HL-60 (cell line): ENCODE measurements around the gene BMPER.

Experiments
- DNase-seq, 2 experiments: peaks; one replicate each; pipeline ENCODE4 v3.0.0-alpha.2; 2010 to 2020; ENCODE audit warnings: low read depth in 1 of 2, low spot score in 1 of 2
- H3K27ac ChIP-seq: fragments of 250-450 bp; sonication (Bioruptor Pico); replicated peaks from 2 replicates; pipeline ENCODE4 v1.5.1; 2020; ENCODE audit warnings: mild to moderate bottlenecking, moderate library complexity
- H3K27me3 ChIP-seq: fragments of 250-450 bp; sonication (Bioruptor Pico); 2 replicates; pipeline ENCODE4 v1.5.1; 2021; ENCODE audit warnings: mild to moderate bottlenecking, moderate library complexity; ENCODE audit not compliant: insufficient read depth, poor library complexity, severe bottlenecking
- H3K4me3 ChIP-seq: replicated peaks from 2 replicates; pipeline ENCODE4 v1.5.1; 2011; ENCODE audit warnings: mild to moderate bottlenecking, control low read depth, low read length; ENCODE audit not compliant: insufficient read depth
- GABPA ChIP-seq: IDR thresholded peaks from 2 replicates; pipeline ENCODE4 v1.6.1; 2012; ENCODE audit warnings: low read depth
- POLR2AphosphoS5 ChIP-seq: IDR thresholded peaks from 2 replicates; pipeline ENCODE4 v1.6.1; 2012; ENCODE audit warnings: low read depth
- SPI1 ChIP-seq: IDR thresholded peaks from 2 replicates; pipeline ENCODE4 v1.6.1; 2012; ENCODE audit warnings: low read depth, mild to moderate bottlenecking, borderline replicate concordance
- TF ChIP-seq, protein P1 (sequence below): IDR thresholded peaks from 2 replicates; pipeline ENCODE4 v1.6.1; 2012; ENCODE audit warnings: low read depth; ENCODE audit not compliant: insufficient replicate concordance
- TF ChIP-seq, protein P2 (sequence below): IDR thresholded peaks from one replicate; pipeline ENCODE4 v1.5.1; 2011; ENCODE audit warnings: low read length, control low read depth, inconsistent platforms; ENCODE audit not compliant: insufficient read depth

BMPER gene

DNA sequence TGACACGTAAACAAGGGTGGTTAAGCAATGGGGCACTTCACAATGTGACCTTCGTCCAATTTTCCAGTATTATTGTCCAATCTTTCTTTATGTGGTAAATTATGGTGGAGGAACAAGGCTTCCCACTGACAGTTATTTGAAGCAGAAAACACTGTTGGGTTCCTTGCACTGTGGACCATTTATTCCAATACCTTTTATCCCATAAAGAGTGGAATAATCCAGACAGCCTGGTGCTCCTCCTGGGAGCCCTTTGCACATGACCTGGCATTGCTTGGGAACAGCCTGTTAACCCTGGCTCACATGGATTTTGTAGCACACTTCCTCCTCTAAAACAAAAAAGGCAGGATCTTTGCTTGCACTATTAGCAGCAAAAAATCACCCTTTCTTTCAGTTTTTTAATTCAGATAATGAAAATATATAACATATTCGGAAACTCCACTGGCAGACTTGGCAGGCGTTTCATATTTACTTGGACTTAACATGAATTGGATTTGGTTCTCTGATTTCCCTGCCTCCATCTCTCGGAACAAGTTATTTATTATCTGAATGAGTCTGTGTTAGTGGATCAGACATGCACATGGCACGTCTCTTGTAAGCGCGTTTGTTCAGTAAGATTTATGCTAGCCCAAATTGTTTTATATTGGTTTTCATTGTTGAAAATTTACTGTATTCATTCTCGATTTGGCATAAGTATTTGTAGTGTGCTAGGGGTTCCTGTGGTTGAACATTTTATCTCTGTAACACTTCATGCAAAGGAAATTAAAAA is 59.3 kb downstream of the BMPER start:
- Histone ChIP-seq H3K4me3 (no peak overlapping the region), H3K27me3 (no peaks in the 10 kb centered on the region), H3K27ac (no peak overlapping the region)
- no peak for TF ChIP-seq GABPA
- TF ChIP-seq, protein P1, sequence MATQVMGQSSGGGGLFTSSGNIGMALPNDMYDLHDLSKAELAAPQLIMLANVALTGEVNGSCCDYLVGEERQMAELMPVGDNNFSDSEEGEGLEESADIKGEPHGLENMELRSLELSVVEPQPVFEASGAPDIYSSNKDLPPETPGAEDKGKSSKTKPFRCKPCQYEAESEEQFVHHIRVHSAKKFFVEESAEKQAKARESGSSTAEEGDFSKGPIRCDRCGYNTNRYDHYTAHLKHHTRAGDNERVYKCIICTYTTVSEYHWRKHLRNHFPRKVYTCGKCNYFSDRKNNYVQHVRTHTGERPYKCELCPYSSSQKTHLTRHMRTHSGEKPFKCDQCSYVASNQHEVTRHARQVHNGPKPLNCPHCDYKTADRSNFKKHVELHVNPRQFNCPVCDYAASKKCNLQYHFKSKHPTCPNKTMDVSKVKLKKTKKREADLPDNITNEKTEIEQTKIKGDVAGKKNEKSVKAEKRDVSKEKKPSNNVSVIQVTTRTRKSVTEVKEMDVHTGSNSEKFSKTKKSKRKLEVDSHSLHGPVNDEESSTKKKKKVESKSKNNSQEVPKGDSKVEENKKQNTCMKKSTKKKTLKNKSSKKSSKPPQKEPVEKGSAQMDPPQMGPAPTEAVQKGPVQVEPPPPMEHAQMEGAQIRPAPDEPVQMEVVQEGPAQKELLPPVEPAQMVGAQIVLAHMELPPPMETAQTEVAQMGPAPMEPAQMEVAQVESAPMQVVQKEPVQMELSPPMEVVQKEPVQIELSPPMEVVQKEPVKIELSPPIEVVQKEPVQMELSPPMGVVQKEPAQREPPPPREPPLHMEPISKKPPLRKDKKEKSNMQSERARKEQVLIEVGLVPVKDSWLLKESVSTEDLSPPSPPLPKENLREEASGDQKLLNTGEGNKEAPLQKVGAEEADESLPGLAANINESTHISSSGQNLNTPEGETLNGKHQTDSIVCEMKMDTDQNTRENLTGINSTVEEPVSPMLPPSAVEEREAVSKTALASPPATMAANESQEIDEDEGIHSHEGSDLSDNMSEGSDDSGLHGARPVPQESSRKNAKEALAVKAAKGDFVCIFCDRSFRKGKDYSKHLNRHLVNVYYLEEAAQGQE, result no peak
- no peak for TF ChIP-seq SPI1
- no peak for TF ChIP-seq POLR2AphosphoS5
- TF ChIP-seq, protein P2, sequence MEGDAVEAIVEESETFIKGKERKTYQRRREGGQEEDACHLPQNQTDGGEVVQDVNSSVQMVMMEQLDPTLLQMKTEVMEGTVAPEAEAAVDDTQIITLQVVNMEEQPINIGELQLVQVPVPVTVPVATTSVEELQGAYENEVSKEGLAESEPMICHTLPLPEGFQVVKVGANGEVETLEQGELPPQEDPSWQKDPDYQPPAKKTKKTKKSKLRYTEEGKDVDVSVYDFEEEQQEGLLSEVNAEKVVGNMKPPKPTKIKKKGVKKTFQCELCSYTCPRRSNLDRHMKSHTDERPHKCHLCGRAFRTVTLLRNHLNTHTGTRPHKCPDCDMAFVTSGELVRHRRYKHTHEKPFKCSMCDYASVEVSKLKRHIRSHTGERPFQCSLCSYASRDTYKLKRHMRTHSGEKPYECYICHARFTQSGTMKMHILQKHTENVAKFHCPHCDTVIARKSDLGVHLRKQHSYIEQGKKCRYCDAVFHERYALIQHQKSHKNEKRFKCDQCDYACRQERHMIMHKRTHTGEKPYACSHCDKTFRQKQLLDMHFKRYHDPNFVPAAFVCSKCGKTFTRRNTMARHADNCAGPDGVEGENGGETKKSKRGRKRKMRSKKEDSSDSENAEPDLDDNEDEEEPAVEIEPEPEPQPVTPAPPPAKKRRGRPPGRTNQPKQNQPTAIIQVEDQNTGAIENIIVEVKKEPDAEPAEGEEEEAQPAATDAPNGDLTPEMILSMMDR, result no peak
- no peak for DNase-seq

DNA sequence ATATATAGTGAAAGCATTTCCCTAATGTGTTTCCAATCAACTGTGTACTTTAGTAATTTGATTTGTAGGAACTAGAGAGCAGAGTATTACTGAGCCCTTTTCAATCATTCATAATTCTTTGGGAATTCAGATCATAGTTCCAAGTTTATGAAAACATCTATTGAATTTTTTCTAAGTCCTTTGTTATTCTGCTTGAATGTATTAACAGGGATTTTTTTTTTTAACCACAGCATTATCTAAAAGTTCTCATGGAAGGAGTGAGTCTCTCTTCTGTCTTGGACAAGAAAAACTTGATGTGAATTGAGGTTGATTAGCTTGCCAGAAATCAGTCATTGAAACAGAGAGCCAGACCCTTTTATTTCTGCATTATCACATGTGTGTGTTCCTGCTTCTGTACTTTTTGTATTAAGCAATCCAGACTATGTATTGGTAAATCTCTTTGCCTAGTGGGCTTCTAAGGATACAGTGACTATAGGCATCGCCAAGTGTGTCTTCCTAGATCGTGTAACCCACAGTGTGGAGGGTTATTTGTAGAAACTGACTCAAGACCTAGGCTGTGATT is 59.9 kb downstream of the BMPER start:
- TF ChIP-seq POLR2AphosphoS5 (no peak), GABPA (no peak), SPI1 (no peak)
- TF ChIP-seq, protein P1, result no peak
- TF ChIP-seq, protein P2, result no peak
- Histone ChIP-seq H3K27me3 (no peaks in the 10 kb centered on the region), H3K27ac (no peak overlapping the region), H3K4me3 (no peak overlapping the region)
- DNase-seq, result no peak

DNA sequence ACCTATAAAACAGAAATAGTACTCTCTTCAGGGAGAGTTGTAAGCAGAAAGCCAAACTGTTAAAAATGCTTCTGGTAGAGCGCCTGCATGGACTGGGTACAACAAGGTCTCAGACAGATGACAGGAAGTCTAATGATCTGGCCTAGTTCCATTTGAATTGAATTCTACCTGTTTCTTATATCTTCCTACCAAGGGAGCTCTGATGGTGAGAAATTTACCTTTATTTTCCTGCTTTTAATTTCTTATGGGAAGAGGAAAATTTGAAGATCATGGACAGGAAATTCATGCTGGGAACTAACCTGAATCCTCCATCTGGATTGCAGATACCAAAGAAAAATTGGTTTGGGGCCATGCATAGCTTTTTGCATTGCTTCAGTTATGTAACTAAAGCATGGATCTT is 63.3 kb downstream of the BMPER start:
- H3K27me3 ChIP-seq, result no peaks in the 10 kb centered on the region
- H3K27ac ChIP-seq, result no peak overlapping the region
- H3K4me3 ChIP-seq, result no peak overlapping the region
- TF ChIP-seq, protein P2, result no peak
- TF ChIP-seq, protein P1, result no peak
- TF ChIP-seq POLR2AphosphoS5, result no peak
- TF ChIP-seq SPI1, result no peak
- no peak for TF ChIP-seq GABPA
- no peak for DNase-seq
